Measurements from ENCODE around the gene SLCO6A1.

SLCO6A1 gene

DNA sequence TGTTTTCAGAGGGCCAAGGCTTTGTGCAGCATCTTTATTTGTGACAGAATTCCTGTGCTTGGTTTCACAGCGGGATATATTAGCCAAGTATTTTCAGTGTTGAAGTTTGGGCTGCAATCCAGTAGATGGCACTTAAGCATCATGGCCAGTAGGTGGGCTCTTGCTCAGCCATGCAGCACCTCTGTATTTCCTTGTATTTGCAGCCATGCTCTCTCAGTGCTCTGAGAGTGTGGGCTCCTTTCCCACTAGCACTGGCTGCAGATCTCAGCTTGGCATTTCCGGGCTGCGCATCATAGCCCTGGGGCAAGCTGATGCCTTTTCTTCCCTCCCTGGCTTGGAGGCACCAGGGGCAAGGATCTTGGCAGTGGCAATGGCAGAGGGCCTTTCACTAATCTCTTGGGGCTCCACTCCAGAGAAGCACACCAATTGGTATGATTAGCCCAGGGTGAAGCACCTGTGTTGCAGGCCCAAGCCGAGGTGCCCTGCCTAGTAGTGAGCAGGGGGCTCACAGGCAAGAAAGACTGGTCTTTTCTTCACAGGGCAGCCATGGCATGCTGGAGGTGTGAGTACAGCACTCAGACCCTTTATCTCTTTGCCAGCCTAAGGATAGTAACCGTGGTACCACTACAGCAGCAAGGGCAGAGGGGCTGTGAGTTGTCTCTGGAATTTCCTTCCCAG lies 48.3 kb downstream of the SLCO6A1 start:
- DNase-seq, result no peak

DNA sequence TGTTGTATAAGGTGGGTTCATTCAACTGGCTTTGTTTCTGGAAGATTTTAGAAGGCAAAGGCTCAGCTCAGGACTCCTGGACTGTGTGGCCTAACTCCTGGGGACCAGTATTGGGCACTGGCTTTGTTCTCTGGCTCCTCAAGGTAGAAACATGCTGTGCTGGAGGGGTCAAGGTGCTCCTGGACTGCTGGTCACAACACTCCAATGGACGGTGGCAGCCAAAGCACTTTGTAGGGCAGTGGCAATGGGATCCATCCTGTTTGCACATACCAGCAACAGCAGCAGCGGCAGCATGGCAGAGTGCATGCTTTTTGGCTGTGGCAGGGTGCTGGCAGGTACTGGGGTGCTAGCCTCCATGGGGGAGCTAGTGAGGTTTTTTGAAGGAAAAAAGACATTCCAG lies 65.3 kb downstream of the SLCO6A1 start:
- DNase-seq, result no peak

DNA sequence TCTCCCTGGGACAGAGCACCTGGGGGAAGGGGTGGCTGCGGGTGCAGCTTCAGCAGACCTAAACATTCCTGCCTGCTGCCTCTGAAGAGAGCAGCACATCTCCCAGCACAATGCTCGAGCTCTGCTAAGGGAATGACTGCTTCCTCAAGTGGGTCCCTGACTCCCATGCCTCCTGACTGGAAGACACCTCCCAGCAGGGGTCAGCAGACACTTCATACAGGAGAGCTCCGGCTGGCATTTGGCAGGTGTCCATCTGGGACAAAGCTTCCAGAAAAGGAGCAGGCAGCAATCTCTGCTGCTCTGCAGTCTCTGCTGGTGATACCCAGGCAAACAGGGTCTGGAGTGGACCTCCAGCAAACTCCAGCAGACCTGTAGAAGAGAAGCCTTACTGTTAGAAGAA lies 77.2 kb downstream of the SLCO6A1 start:
- no peak for DNase-seq

DNA sequence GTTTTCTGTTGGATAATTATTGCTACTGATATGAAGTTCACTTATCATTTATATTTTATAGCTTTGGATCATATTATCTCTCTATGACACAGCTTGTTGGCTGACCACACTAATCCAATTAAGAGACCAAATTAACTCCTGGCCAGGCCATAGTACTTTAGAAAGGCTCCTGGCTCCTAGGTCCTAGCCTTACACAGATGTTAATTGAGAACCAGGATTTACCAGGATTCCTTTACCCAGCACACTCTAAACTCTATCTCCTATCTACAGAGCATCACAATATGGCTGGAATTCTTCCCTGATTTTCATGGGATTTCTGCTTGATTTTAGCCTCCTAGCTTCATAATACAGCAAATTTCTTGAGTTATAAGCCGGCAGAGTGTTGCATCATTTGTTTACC lies 80.3 kb downstream of the SLCO6A1 start:
- no peak for DNase-seq

DNA sequence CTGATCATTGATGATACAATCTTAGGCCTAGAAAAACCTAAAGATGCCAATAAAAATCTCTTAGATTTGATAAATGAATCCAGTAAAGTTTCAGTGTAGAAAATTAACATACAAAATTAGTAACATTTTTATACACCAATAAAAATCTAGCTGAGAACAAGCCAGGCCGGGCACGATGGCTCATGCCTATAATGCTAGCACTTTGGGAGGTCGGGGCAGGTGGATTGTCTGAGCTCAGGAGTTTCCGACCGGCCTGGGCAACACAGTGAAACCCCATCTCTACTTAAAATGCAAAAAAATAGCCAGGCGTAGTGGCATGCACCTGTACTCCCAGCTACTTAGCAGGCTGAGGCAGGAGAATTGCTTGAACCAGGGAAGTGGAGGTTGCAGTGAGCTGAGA lies 84.4 kb downstream of the SLCO6A1 start:
- no peak for DNase-seq

DNA sequence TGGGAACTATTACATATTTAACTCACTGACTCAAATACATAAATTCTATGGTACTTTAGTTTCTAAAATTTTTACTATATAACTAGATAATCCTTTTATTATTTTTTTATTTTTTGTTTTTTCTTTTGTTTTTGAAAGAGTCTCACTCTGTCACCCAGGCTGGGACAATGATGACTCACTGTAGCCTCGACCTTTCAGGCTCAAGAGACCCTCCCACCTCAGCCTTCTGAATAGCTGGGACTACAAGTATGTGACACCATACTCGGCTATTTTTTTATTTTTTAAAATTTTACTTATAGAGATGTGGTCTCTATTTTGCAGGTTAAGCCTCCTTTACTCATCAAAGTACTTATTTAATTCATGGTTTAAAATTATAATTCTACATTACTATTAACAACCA lies 110.6 kb downstream of the SLCO6A1 start:
- no peak for DNase-seq

DNA sequence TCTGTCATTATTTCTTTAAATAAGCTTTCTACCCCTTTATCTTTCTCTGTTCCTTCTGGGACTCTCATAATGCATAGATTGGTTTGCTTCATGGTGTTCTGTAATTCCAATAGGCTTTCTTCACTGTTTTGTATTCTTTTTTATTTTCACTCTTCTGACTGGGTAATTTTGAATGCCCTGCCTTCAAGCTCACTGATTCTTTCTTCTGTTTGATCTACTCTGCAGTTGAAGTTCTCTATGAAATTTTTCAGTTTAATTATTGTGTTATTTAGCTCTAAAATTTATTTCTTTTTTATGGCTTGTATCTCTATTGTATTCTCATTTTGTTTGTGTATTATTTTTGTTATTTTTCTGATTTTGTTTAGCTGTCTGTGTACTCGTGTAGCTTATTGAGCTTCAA lies 113.4 kb downstream of the SLCO6A1 start:
- no peak for DNase-seq

DNA sequence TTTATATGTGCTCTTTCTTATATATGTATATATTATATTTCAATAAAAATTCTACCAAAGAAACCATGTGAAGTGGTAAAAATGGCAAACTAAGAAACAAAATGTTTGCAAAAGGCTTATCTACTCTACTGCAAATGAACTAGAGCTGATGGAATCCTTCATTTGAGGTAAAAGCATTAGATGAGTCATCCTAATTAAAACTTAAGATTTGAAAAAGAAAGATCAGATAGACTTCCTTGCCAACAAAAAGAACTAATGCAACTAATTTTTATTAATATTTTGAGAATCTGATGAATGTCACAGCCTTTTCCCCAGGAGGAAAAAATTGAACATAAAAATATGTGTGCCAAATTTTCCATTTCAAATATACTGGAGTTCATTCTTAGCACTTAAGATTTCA lies 118.6 kb downstream of the SLCO6A1 start:
- DNase-seq, result no peak

DNA sequence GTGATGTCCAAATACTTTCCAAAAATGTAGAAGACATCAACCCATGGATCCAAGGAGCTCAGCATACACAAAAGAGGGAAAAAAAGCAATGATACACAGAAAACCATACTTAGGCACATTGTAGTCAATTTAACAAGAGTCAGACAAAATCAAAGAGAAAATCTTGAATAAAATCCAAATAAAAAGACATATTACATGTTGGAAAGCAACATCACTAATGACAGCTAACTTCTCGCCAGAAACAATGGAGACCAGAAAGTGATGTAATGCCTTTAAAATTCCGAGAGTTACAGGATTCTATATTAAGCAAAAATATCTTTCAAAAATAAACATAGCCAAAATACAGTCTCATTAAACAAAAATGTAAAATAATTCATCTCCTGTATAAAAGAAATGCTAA lies 122.9 kb downstream of the SLCO6A1 start:
- no peak for DNase-seq

DNA sequence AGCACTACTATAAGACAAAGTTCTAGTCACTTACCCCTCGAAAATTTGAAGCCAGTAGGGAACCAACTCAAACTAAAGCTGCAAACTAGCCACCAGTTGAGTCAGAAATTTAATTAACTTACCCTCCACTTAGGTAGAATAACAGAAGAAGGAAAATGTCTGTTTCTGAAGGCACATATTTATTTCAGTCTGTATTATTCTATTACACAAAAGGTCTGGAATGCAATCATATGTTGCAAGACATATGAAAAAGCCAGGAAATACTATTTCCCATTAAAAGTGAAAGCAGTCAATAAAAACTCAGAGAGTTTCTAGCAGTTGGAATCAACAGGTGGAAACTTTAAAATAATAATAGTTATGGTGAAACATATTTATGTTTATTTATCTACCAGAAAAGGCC lies 123.5 kb downstream of the SLCO6A1 start:
- DNase-seq, result no peak

DNA sequence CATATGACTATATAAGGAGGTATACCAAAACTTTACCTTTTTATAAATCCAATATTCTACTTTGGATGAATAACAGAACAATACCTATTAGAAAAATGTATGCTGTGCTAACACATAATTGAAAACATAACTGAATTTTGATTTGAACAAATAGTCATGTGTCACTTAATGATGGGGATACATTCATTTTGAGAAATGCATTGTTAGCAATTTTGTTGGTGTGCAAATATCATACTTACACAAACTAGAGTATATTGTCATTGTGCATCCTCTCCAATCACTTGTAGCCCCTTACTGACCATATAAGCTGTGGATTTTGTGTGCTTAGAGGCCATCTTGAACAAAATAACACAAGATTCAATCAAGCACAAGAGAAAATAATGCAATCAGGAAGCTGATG lies 130.4 kb downstream of the SLCO6A1 start:
- DNase-seq, result no peak

DNA sequence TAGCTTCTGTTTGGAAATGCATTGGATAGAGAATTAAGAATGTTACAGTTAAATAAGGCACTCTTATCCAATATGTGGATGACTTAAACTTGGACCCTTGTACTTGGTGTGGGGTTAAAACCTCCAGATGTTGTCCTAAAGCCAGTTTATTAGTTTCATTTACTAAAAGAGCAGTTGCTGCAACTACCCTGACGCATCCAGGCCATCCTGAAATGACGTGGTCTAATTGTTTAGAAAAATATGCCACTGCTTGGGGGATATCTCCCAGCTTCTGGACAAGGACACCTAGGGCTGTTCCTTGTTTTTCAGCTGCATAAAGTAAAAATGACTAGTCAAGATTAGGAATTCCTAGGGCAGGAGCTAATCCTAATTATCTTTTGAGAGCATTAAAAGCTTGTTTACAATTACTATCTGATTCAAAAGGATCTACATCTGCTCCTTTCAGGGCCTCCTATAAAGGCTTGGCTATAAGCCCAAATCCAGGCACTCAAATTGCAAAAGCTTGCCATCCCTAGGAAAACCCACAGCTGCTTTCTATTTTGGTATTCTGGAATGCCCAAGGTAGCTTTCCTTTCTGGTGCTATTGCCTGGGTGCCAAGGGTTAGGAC lies 157.0 kb downstream of the SLCO6A1 start:
- DNase-seq, result no peak

DNA sequence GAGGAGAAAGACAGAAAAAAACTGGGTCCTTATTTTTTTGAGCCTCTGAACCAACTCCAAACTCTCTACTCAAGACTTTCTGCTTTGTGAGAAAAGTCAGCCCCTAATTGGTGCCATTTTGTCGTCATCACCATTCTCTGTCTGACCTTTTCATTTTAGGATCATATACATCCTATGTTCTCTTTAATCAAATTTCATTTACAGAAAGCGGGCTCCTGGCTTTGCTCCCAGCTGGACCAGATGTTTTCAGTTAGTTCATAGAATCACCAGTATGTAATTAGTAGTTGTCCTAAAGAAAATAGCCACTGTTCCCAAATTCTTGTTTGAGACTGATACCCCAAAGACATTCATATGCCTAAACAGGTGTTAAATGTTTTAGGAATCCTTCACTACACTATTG lies 174.1 kb downstream of the SLCO6A1 start:
- no peak for DNase-seq
